Astrocyte of the spinal cord (primary cell): ENCODE measurements around the gene SCGB1D2.

Source experiments
- DNase-seq: peaks from one replicate; pipeline ENCODE4 v3.0.0; 2011; ENCODE audit warnings: low read depth, low spot score
- H3K4me3 ChIP-seq: 2 replicates; pipeline ENCODE4 v1.5.1; 2011; ENCODE audit warnings: low read depth, mild to moderate bottlenecking, low read length, moderate library complexity
- in situ Hi-C: cut with HindIII; loops from 2 replicates; pipeline ENCODE4 v1.10.0; 2017; ENCODE audit warnings: low sequenced_read_pairs
- TF ChIP-seq, protein P1 (sequence below): IDR thresholded peaks from 2 replicates; pipeline ENCODE4 v1.5.1; 2012; ENCODE audit warnings: low read depth, mild to moderate bottlenecking, low read length, inconsistent platforms

The SCGB1D2 gene

DNA sequence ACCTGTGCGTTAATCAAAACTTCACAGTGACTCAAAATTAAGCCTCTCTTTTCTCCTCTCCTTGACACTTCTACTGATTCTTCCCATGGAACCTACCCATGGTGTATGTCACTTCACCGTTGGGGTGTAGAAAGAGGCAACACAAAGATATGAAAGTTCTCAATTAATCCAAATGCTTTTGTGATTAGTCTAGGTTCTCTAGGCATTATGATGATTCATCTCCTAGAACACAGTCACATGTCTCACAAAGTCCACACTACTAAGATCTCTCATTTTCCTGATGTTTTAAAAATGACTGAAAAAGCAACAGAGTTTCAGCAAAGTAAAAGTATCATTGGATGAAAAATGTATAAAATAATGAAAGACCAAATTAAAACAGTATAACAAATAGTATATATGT, 14.2 kb downstream of the SCGB1D2 start:
- TF ChIP-seq, protein P1, sequence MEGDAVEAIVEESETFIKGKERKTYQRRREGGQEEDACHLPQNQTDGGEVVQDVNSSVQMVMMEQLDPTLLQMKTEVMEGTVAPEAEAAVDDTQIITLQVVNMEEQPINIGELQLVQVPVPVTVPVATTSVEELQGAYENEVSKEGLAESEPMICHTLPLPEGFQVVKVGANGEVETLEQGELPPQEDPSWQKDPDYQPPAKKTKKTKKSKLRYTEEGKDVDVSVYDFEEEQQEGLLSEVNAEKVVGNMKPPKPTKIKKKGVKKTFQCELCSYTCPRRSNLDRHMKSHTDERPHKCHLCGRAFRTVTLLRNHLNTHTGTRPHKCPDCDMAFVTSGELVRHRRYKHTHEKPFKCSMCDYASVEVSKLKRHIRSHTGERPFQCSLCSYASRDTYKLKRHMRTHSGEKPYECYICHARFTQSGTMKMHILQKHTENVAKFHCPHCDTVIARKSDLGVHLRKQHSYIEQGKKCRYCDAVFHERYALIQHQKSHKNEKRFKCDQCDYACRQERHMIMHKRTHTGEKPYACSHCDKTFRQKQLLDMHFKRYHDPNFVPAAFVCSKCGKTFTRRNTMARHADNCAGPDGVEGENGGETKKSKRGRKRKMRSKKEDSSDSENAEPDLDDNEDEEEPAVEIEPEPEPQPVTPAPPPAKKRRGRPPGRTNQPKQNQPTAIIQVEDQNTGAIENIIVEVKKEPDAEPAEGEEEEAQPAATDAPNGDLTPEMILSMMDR = no peak
- in situ Hi-C loops = no loop called here
- no peak overlapping the region for H3K4me3 ChIP-seq
- no peak for DNase-seq

DNA sequence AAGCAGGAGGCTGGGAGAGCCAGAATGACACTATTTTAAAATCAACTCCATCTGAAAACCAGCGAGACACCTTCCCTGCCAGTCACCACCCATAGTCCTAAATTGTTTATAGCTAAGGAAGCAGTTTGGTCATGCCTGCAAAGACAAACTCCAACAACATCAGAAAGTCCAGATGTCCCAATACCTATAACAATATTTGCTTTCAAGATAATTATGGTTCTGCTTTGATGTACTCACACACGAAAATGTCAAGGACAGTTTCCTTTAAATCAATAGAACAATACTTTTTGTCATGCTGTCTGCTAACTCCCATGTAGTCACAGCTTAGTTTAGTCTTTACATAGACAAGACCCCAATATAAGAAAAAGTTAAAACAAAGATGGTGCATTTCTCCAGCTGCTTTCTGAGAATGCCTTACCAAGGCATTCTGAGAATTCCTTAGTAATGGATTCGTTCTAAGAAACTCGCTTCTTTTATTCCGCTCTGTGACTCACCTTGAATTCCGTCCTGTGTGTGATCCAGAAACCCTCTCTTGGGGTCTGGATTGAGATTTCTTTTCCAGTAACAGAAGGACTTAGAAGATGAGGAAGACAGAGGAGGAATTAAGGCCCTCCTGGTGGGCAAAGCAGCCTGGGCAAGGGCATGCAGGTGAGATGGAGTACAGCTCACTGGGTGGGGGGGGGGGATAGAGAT, 18.4 kb downstream of the SCGB1D2 start:
- in situ Hi-C loops = no loop called here
- TF ChIP-seq, protein P1 = no peak
- H3K4me3 ChIP-seq = no peak overlapping the region
- no peak for DNase-seq

DNA sequence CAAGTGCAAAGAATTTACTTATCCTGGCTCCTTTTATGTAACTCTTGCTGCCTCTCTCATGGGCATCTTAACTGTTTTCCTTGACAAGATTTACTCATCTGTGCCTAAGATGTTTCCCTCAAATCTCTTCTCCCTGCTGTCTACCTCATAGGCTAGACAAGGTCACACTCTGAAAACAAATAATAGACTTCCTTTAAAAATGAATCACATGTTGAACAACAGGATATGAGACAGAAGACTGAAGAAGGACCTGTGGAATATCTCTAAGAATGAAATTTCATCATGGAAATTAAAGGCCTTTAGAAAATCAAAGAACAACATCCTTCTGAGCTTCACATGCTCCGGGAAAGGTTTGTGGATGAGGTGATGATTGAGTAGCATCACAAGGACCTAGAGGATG, 22.0 kb downstream of the SCGB1D2 start:
- TF ChIP-seq, protein P1 = no peak
- no peak overlapping the region for H3K4me3 ChIP-seq
- in situ Hi-C loops = no loop called here
- DNase-seq = peak; percentile 3

DNA sequence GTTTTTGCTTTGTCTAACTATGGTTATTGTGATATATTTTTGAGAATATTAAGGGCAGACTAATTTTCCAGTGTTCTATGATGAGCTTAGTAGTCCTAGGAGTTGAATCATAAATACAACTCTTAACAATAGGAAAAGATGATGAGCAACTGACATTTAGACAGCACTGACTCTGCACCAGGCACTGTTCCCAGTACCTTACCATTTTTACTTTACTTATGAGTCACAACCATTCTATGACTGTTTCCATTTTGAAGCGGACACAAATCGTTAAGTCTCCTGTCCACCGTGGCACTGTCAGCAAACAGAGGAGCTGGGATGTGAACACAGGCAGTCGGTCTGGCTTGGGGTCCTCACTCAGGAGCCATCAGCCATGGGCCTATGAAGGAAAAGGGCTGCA, 24.5 kb downstream of the SCGB1D2 start:
- H3K4me3 ChIP-seq = no peak overlapping the region
- TF ChIP-seq, protein P1 = no peak
- DNase-seq = no peak
- in situ Hi-C loops = no loop called here

DNA sequence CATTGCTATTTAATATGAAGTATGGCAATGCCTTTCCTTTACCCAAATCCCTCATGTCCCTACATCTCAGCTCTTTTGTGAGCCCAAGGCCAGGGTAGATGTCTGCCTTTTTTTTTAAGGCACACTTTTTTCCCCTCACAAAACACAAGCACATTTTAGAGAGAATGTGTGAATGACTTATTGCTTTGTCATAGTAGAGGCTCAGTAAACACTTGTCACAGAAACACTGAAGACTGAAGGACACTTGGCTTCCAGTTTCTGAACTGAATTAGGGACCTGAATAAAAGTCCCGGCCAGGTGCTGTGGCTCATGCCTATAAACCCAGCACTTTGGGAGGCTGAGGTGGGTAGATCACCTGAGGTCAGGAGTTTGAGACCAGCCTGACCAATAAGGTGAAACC, 25.0 kb downstream of the SCGB1D2 start:
- DNase-seq = no peak
- in situ Hi-C loops = no loop called here
- no peak overlapping the region for H3K4me3 ChIP-seq
- TF ChIP-seq, protein P1 = no peak

DNA sequence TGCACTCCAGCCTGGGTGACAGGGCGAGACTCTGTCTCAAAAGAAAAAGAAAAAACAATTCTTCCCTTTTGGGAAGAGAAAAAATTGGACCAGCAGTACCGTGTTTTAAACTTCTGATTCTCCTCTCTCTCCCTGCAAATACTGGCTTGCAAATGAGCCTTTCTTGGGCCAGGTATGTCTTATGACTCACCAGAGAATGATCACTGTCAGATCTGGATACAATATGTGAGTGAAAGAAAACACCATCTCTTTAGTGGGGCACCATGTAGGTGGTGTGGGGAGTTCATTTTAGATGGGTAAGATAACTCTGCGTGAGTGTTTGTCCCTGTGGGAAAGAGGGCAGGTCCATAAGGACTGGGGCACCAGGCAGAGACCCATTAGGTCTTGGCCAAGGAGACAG, 25.5 kb downstream of the SCGB1D2 start:
- TF ChIP-seq, protein P1 = no peak
- DNase-seq = no peak
- H3K4me3 ChIP-seq = no peak overlapping the region
- in situ Hi-C loops = no loop called here
